Osteoblast (primary cell): ENCODE measurements around the gene PIR. TPM values are rescaled to one million over a fixed set of nuclear protein-coding genes. Genes with fewer than 3 reads are reported as not detected.

ENCODE experiments used
- DNase-seq: peaks from one replicate; pipeline ENCODE4 v3.0.0; 2011; ENCODE audit warnings: low spot score, mixed read lengths; ENCODE audit not compliant: insufficient read length; ENCODE audit errors: missing footprints
- H2AFZ ChIP-seq: 2 replicates; pipeline ENCODE4 v1.6.0; 2011; ENCODE audit warnings: mild to moderate bottlenecking, low read length
- H3K27ac ChIP-seq: 2 replicates; pipeline ENCODE4 v1.5.1; 2011; ENCODE audit warnings: mild to moderate bottlenecking, low read depth, low read length, moderate library complexity
- H3K27me3 ChIP-seq: 2 replicates; pipeline ENCODE4 v1.6.0; 2012; ENCODE audit warnings: mild to moderate bottlenecking, control low read depth, inconsistent platforms, low read length, moderate library complexity; ENCODE audit not compliant: insufficient read depth
- H3K36me3 ChIP-seq: 2 replicates; pipeline ENCODE4 v1.5.1; 2011; ENCODE audit warnings: mild to moderate bottlenecking, low read length, control low read depth, moderate library complexity; ENCODE audit not compliant: insufficient read depth
- H3K4me1 ChIP-seq: 2 replicates; pipeline ENCODE4 v1.5.1; 2011; ENCODE audit warnings: mild to moderate bottlenecking, low read length, control low read depth, moderate library complexity; ENCODE audit not compliant: insufficient read depth
- H3K4me2 ChIP-seq: 2 replicates; pipeline ENCODE4 v1.6.0; 2011; ENCODE audit warnings: mild to moderate bottlenecking, low read length; ENCODE audit not compliant: insufficient read depth
- H3K4me3 ChIP-seq: fragments of 200-600 bp; sonication (generic); 3 replicates; pipeline ENCODE4 v1.5.1; 2012; ENCODE audit warnings: mild to moderate bottlenecking, low read length, inconsistent platforms; ENCODE audit not compliant: insufficient read depth
- H3K79me2 ChIP-seq: 2 replicates; pipeline ENCODE4 v1.6.0; 2012; ENCODE audit warnings: mild to moderate bottlenecking, low read length, control low read depth, inconsistent platforms; ENCODE audit not compliant: insufficient read depth
- H3K9me3 ChIP-seq: 2 replicates; pipeline ENCODE4 v1.5.1; 2011; ENCODE audit warnings: low read depth, low read length, control low read depth
- H4K20me1 ChIP-seq: 2 replicates; pipeline ENCODE4 v1.6.0; 2012; ENCODE audit warnings: mild to moderate bottlenecking, low read length, control low read depth; ENCODE audit not compliant: insufficient read depth
- CTCF ChIP-seq: IDR thresholded peaks from 2 replicates; pipeline ENCODE4 v1.5.1; 2011; ENCODE audit warnings: mild to moderate bottlenecking, low read depth, low read length, moderate library complexity; ENCODE audit errors: extremely low read depth
- total RNA-seq: library from RNA; depleted of rRNA; stranded (reverse); fragments of >200 nt; gene quantifications from 2 replicates; pipeline ENCODE4 v1.2.3, GENCODE V29; 2012

The PIR gene
- total RNA-seq, 1 donor, result 15.9 TPM

GRCh38 chrX:15514279-15514678, 21.1 kb upstream of the PIR start:
- H3K27me3 ChIP-seq, result peaks cover 3% of the 10 kb centered on the region
- no peak overlapping the region for H3K27ac ChIP-seq
- no peaks in the 10 kb centered on the region for H3K79me2 ChIP-seq
- no peaks in the 10 kb centered on the region for H3K9me3 ChIP-seq
- H3K4me3 ChIP-seq, result no peak overlapping the region
- DNase-seq, result no peak
- H3K4me2 ChIP-seq, result no peak overlapping the region
- no peaks in the 10 kb centered on the region for H3K4me1 ChIP-seq
- no peak overlapping the region for H2AFZ ChIP-seq
- TF ChIP-seq CTCF, result no peak
- H4K20me1 ChIP-seq, result no peaks in the 10 kb centered on the region
- no peaks in the 10 kb centered on the region for H3K36me3 ChIP-seq

- H2AFZ ChIP-seq, result no peak overlapping the region
- H3K9me3 ChIP-seq, result no peaks in the 10 kb centered on the region
- TF ChIP-seq CTCF, result no peak
- no peaks in the 10 kb centered on the region for H3K4me1 ChIP-seq
- H3K4me2 ChIP-seq, result no peak overlapping the region
- H3K36me3 ChIP-seq, result no peaks in the 10 kb centered on the region
- no peaks in the 10 kb centered on the region for H3K79me2 ChIP-seq
- H3K4me3 ChIP-seq, result no peak overlapping the region
- H4K20me1 ChIP-seq, result no peaks in the 10 kb centered on the region
- peaks cover 3% of the 10 kb centered on the region for H3K27me3 ChIP-seq
- no peak for DNase-seq
- no peak overlapping the region for H3K27ac ChIP-seq
These were observed 19.4 kb upstream of the PIR start for GRCh38 chrX:15512401-15512965.

- H2AFZ ChIP-seq, result no peak overlapping the region
- no peaks in the 10 kb centered on the region for H3K4me1 ChIP-seq
- no peak for DNase-seq
- no peaks in the 10 kb centered on the region for H3K79me2 ChIP-seq
- no peaks in the 10 kb centered on the region for H4K20me1 ChIP-seq
- no peaks in the 10 kb centered on the region for H3K36me3 ChIP-seq
- no peak overlapping the region for H3K4me3 ChIP-seq
- no peak overlapping the region for H3K27ac ChIP-seq
- TF ChIP-seq CTCF, result no peak
- no peak overlapping the region for H3K4me2 ChIP-seq
- peaks cover 3% of the 10 kb centered on the region for H3K27me3 ChIP-seq
- no peaks in the 10 kb centered on the region for H3K9me3 ChIP-seq
These were observed 18.4 kb upstream of the PIR start for GRCh38 chrX:15511563-15511962.

- Histone ChIP-seq H3K4me2 (no peak overlapping the region), H2AFZ (no peak overlapping the region), H3K27ac (no peak overlapping the region), H3K4me1 (no peaks in the 10 kb centered on the region), H3K79me2 (no peaks in the 10 kb centered on the region), H3K36me3 (no peaks in the 10 kb centered on the region), H4K20me1 (no peaks in the 10 kb centered on the region), H3K9me3 (no peaks in the 10 kb centered on the region), H3K27me3 (peaks cover 10% of the 10 kb centered on the region), H3K4me3 (no peak overlapping the region)
- DNase-seq, result no peak
- TF ChIP-seq CTCF, result no peak
These were observed 16.7 kb upstream of the PIR start for GRCh38 chrX:15509845-15510244.
